Esophagus (tissue), 2 donors: Measurements from ENCODE around the gene PKNOX2. TPM values are rescaled to one million over a fixed set of nuclear protein-coding genes. Genes with fewer than 3 reads are reported as not detected.

Experiments
- H3K27ac ChIP-seq, 2 donors: one replicate each; pipeline ENCODE4 v1.5.1; 2013; ENCODE audit warnings: low read depth in 2 of 2, mild to moderate bottlenecking in 2 of 2, inconsistent platforms in 1 of 2, low read length in 1 of 2, moderate library complexity in 1 of 2
- H3K27me3 ChIP-seq, 2 donors: one replicate each; pipeline ENCODE4 v1.6.1; 2013; ENCODE audit warnings: low read length in 2 of 2, control low read depth in 1 of 2, mild to moderate bottlenecking in 1 of 2; ENCODE audit not compliant: insufficient read depth in 2 of 2, control insufficient read depth in 1 of 2
- H3K36me3 ChIP-seq, 2 donors: one replicate each; pipeline ENCODE4 v1.6.1; 2013; ENCODE audit warnings: low read length in 1 of 2; ENCODE audit not compliant: control insufficient read depth in 2 of 2, insufficient read depth in 2 of 2
- H3K4me1 ChIP-seq, 2 donors: one replicate each; pipeline ENCODE4 v1.6.1; 2013; ENCODE audit warnings: low read length in 1 of 2; ENCODE audit not compliant: control insufficient read depth in 2 of 2, insufficient read depth in 2 of 2
- H3K4me3 ChIP-seq, 2 donors: one replicate each; pipeline ENCODE4 v1.5.1; 2013; ENCODE audit warnings: low read length in 2 of 2, mild to moderate bottlenecking in 2 of 2, low read depth in 1 of 2, moderate library complexity in 1 of 2
- H3K9me3 ChIP-seq, 2 donors: one replicate each; pipeline ENCODE4 v1.6.1; 2013; ENCODE audit warnings: mild to moderate bottlenecking in 2 of 2, low read depth in 1 of 2, low read length in 1 of 2, moderate library complexity in 1 of 2; ENCODE audit not compliant: control insufficient read depth in 2 of 2, insufficient read depth in 1 of 2
- WGBS, 2 donors: extraction: QIAGEN DNeasy Blood & Tissue Kit; methylation state at CpG; one replicate each; pipeline ENCODE4 v1.1.7; 2013; 5-methylcytosine and 5-hydroxymethylcytosine counted together
- polyA plus RNA-seq, 2 donors: library from polyadenylated mRNA; stranded (reverse); fragments of 200-250 nt; gene quantifications; one replicate each; pipeline ENCODE4 v1.2.3, GENCODE V29; 2013
- donor health status: healthy with polysubstance abuse.
- donor health status: Bipolar disorder and iron deficiency.

Gene PKNOX2
- polyA plus RNA-seq, 2 donors = 0.24 to 0.43 TPM

DNA sequence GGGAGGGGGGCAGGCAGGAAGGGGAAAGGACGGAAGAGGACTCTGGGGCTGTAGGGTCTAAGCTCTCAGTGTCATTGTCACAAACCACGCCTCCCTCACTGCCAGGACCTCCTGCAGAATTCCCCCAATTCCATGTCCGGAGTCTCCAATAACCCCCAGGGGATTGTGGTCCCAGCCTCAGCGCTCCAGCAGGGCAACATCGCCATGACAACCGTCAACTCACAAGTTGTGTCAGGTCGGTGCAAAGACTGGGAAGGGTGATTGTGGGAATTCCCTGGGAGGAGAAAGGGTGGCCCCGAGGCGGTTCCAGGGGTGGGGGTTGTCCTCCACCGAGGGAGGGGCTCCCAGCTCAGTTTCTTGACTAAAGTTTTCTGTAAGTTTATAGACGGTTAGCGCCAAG lies 245.5 kb downstream of the PKNOX2 start:
- H3K27ac ChIP-seq = no peak overlapping the region
- H3K4me1 ChIP-seq = peaks cover 0 to 5% of the 10 kb centered on the region in 2 donors
- H3K36me3 ChIP-seq = no peaks in the 10 kb centered on the region
- H3K9me3 ChIP-seq = no peaks in the 10 kb centered on the region
- no peaks in the 10 kb centered on the region for H3K27me3 ChIP-seq
- H3K4me3 ChIP-seq = no peak overlapping the region
- WGBS, 2 donors = 35 to 41% methylated on average over 12 of the region's 12 CpGs

DNA sequence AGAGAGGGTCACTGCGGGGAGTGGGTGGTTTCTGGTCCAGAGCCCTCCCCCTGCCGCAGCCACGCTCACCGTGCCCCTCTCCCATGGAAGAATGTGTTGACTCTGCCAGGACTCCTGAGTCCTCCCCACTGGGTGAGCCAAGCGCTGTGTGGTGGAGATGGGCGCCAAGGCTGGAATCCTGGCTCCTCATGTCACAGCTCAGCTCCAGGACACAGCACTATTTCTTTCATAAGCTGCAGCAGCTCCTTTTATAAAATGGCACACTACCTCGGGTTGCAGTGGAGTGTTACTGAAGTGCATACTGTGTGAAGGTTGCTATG lies 247.6 kb downstream of the PKNOX2 start:
- H3K4me3 ChIP-seq = no peak overlapping the region
- H3K27me3 ChIP-seq = no peaks in the 10 kb centered on the region
- 69 to 74% methylated on average over 7 of the region's 7 CpGs for WGBS, 2 donors
- no peak overlapping the region for H3K27ac ChIP-seq
- H3K9me3 ChIP-seq = no peaks in the 10 kb centered on the region
- H3K4me1 ChIP-seq = peaks cover 0 to 5% of the 10 kb centered on the region in 2 donors
- no peaks in the 10 kb centered on the region for H3K36me3 ChIP-seq

DNA sequence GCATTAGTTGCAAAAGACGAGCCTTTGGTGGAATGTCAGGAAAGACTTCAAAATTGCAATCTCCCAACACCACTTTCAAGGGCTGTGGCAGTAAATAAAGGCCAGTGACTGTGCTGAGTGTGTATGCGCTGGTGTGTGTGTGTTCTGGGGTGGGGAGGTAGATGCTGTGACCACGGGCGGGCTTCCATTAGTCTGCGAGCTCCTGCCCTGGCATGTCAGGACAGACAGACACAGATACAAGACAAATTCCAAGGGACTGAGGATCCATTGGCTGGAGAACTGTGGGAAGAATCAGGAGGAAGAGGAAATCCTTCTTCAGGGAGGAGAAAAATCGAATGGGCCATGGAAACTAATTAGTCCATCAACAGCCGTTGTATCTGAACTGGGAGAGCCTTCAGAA lies 248.0 kb downstream of the PKNOX2 start:
- Histone ChIP-seq H3K9me3 (no peaks in the 10 kb centered on the region), H3K4me1 (peaks cover 0 to 5% of the 10 kb centered on the region in 2 donors), H3K36me3 (no peaks in the 10 kb centered on the region), H3K27me3 (no peaks in the 10 kb centered on the region), H3K4me3 (no peak overlapping the region), H3K27ac (no peak overlapping the region)
- 56 to 58% methylated on average over 7 of the region's 7 CpGs for WGBS, 2 donors

DNA sequence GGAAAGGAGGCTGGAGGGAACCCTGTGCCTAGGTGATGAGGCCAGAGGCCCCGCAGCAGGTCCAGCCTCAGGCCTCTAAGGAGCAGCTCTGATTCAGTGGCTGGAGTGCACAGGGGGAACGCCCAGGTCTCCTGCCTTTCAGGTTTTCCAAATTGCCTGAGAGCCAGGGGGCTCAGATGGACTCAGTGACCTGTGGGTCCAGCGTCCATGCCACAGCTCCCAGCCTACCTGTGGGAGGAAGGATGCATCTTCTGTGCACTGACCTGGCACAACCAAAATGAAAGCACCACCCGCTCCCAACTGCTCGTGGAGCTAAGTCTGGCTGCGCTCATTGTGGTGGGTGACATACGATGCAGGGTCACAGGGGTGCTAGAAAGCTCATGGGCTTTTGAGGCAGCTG lies 248.7 kb downstream of the PKNOX2 start:
- H3K9me3 ChIP-seq = no peaks in the 10 kb centered on the region
- H3K4me3 ChIP-seq = no peak overlapping the region
- H3K4me1 ChIP-seq = peaks cover 0 to 5% of the 10 kb centered on the region in 2 donors
- no peak overlapping the region for H3K27ac ChIP-seq
- no peaks in the 10 kb centered on the region for H3K36me3 ChIP-seq
- WGBS, 2 donors = 73 to 84% methylated on average over 7 of the region's 7 CpGs
- H3K27me3 ChIP-seq = no peaks in the 10 kb centered on the region

DNA sequence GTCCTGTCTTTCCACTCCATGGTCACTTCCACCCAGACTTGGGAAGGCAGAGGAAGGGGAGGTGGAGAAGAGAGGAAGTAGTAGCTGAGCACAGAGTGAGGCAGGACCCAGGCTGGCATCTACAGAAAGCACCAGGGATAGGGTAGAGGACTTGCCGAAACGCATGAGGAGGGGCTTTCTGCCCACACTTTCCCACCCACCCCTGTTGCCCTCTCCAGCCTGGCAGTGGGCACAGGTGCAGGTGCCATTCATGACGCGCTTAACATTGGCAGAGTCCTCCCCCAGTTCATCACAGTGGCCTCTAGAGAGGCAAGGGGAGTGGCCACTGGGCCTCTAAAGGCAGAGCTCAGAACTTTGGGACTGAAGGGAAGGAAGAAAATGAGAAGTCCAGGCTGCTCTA lies 249.6 kb downstream of the PKNOX2 start:
- H3K27me3 ChIP-seq = no peaks in the 10 kb centered on the region
- H3K9me3 ChIP-seq = no peaks in the 10 kb centered on the region
- no peak overlapping the region for H3K4me3 ChIP-seq
- WGBS, 2 donors = 94% methylated on average over 4 of the region's 4 CpGs
- no peak overlapping the region for H3K27ac ChIP-seq
- no peaks in the 10 kb centered on the region for H3K36me3 ChIP-seq
- peaks cover 0 to 5% of the 10 kb centered on the region in 2 donors for H3K4me1 ChIP-seq

DNA sequence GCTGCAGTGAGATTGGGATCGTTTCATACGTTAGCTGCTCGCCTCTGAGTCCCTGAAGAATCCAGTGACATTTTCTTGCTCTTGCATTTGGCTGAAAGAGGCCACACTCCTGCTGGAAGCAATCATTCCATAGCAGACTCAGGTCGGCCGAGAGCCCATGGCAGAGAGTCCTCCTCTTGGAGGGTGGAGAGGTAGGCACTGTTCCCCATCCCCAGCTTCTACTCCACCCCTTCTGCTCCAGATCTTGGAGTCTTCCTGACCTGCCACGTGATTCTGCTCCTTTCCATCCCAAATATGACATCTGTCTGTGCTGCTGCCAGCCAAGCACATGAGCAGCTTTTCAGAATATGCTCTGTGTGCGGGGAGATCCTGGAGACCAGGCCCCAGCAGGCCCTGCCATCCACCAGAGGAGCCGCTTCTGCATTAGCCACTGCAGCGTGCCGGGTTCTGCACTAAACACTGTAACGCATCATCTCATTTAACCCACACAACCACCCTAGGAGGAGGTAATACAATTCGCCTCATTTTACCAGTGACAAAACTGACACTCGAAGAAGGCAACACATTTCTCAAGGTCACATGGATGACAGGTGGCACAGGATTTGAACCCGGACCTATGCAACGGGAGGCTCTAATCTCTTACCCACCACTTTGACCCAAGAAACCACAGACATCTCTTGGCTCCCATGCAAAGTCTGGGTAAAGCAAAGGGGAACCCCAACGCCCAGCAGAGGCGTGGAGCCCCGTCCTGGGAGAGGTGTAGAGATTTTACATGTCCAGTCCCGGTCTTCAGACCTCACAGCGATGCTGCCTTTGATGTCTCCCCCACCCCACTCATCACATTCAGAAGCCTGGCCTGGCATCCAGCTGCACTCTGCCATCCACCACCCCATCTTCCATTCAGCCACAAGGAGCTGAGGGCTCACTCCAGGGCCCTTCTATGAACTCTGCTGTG lies 252.7 kb downstream of the PKNOX2 start:
- WGBS, 2 donors = 78 to 81% methylated on average over 20 of the region's 20 CpGs
- H3K4me3 ChIP-seq = no peak overlapping the region
- no peaks in the 10 kb centered on the region for H3K4me1 ChIP-seq
- no peaks in the 10 kb centered on the region for H3K9me3 ChIP-seq
- H3K36me3 ChIP-seq = no peaks in the 10 kb centered on the region
- H3K27ac ChIP-seq = no peak overlapping the region
- H3K27me3 ChIP-seq = no peaks in the 10 kb centered on the region

DNA sequence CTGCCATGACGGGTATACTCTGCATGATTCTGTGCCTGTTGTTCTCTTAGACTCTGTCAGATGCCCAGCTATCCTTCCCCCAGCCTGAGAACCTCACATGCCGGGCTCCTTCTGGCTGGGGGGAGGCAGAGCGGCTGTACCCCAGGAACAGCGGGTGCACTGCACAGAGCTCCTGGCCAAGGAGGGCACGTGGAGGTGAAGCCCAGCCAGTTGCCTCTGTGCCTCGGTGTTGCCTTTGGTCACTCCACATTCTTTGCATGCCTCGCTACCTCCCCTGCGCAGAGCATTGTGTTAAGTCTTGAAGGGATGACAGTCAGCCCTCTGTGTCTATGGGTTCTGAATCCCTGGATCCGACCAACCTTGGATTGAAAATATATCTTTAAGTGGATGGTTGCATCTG lies 253.8 kb downstream of the PKNOX2 start:
- H3K27ac ChIP-seq = no peak overlapping the region
- no peaks in the 10 kb centered on the region for H3K36me3 ChIP-seq
- no peaks in the 10 kb centered on the region for H3K9me3 ChIP-seq
- 75 to 83% methylated on average over 9 of the region's 9 CpGs for WGBS, 2 donors
- H3K4me3 ChIP-seq = no peak overlapping the region
- H3K27me3 ChIP-seq = no peaks in the 10 kb centered on the region
- no peaks in the 10 kb centered on the region for H3K4me1 ChIP-seq

DNA sequence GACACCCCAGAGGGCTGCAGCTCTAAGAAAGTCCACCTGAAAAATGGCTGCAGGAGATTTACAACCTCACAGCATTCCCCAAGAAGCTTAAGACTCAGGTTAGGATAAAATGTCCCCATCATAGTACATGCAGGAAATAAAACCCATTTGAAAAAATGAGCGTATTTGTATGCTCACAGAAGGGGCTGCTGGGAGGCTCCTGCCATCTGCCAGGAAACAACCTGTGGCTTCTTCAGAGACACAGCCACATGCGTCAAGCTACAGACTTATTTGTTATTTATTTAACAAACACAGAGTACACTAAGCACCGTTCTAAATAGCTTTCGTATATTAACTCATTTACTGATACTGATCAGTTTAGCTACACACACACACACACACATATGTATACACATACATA lies 258.1 kb downstream of the PKNOX2 start:
- Histone ChIP-seq H3K4me3 (no peak overlapping the region), H3K4me1 (no peaks in the 10 kb centered on the region), H3K9me3 (no peaks in the 10 kb centered on the region), H3K27me3 (no peaks in the 10 kb centered on the region), H3K27ac (no peak overlapping the region), H3K36me3 (no peaks in the 10 kb centered on the region)
- 79 to 80% methylated on average over 4 of the region's 4 CpGs for WGBS, 2 donors

DNA sequence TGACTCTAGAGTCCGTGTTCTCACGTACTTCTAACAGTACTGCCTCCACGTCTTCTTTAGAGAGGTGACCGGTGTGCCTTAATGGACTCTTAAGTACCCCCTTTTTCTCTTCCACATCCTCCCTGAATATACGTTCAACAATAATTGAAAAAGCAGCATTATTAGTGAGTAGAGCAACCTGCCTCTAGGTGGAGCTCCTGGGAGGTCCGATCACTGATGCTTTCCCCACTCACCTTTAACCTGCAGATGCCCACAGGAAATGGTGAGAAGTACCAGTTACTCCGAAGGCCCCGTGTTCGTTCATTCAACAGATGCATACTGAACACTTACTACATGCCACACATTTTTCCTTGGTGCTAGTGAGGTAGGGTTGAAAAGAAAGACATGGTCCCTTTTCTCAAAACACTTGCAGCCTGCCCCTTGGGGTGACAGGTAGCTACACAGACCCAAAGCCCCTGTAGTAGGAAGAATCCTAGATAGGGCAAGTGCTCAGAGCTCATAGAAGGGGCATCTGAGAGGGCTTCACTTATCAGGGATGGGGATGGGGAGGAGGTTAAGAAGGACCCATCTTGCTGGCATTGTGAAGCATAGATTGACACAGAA lies 258.8 kb downstream of the PKNOX2 start:
- H3K27ac ChIP-seq = no peak overlapping the region
- H3K4me3 ChIP-seq = no peak overlapping the region
- no peaks in the 10 kb centered on the region for H3K27me3 ChIP-seq
- no peaks in the 10 kb centered on the region for H3K4me1 ChIP-seq
- no peaks in the 10 kb centered on the region for H3K9me3 ChIP-seq
- no peaks in the 10 kb centered on the region for H3K36me3 ChIP-seq
- 42 to 44% methylated on average over 9 of the region's 9 CpGs for WGBS, 2 donors

DNA sequence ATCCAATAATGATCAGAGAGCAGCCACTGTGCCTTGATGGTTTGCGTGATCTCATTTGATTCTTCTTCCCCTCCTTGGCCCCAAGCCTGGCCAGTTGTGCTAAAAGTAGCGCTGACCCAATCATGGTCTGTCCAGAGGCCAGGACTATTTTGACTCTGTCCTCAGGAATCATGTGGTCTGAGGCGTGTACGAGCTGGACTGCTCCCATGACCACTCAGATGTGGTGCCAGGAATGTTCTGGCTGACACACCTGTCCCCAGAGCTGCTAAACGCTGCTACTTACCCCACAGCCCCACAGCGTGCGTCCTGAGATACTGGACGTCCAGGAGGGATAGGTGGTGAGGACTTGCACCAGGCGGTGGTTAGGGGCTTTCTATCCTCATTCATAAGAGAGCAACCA lies 261.1 kb downstream of the PKNOX2 start:
- Histone ChIP-seq H3K27ac (no peak overlapping the region), H3K36me3 (no peaks in the 10 kb centered on the region), H3K9me3 (no peaks in the 10 kb centered on the region), H3K4me3 (no peak overlapping the region), H3K4me1 (peaks cover 0 to 4% of the 10 kb centered on the region in 2 donors), H3K27me3 (peaks cover 0 to 3% of the 10 kb centered on the region in 2 donors)
- 77 to 83% methylated on average over 8 to 9 of the region's 9 CpGs for WGBS, 2 donors
